Fibroblast of mammary gland (primary cell): ENCODE data around the gene NEDD4L.
"Not testable (repeated sequence)": the region's sequence is repeated elsewhere in the genome, so short reads cannot be mapped to it uniquely, and the experiment has no call there.

Experiments used
- DNase-seq: peaks from one replicate; pipeline ENCODE4 v3.0.0-alpha.2; 2010; ENCODE audit warnings: low read depth
- H3K4me3 ChIP-seq: 2 replicates; pipeline ENCODE4 v1.5.1; 2011; ENCODE audit warnings: low read depth, mild to moderate bottlenecking, low read length, moderate library complexity; ENCODE audit not compliant: control insufficient read depth
- TF ChIP-seq, protein P1 (sequence below): conservative IDR thresholded peaks from 2 replicates; pipeline ENCODE4 v1.5.1; 2011; ENCODE audit warnings: low read depth, low read length, inconsistent platforms; ENCODE audit not compliant: control insufficient read depth, insufficient read depth

Gene NEDD4L

DNA sequence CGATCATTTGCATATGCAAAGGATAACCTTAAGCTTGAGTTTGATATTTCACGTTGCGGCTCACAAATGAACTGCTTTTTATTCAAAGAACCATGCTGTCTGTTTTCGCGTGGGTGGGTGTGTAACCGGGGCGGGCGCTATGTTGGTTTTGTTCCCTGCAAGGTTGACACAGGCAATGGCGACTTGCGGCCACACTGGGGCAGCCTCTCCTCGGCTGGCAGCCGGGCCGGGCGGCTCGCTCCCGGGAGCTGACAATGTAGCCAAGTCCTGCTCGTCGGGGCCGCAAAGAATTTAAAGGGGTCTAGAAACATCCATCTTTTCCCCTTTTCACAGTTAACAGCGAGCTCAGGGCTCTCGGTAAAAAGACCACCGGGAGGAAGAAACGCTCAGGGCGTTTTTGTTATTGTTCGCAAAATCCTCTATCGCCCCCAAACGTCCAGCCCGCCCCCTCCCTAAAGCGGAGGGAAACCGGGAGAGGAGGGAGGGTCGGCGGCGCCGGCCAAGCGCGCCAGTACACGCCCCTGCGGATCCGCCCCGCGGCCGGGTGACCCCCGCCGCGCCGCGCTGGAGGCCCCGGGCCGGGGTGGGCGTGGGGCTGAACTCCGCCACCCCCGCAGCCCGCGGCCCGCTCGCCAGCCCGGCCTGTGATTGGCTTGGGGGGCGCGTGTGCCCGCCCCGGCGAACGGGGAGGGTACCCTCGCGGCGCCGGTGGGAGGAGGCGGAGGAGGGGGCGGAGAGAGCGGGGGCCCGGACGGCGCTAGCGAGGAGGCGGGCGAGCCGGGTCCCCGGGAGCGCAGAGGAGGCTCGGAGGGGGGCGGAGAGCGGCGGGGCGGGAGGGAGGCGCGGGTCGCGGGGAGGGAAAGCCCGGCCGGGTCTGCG, at the start of gene NEDD4L:
NEDD4L (plus strand) TSS at position 736 of the 879 bp plus-strand sequence. CDS start 435 bp downstream, outside the sequence.
- H3K4me3 ChIP-seq: peak within 1 kb of the TSS; percentile 64
- DNase-seq: peak; percentile 77
- TF ChIP-seq, protein P1, sequence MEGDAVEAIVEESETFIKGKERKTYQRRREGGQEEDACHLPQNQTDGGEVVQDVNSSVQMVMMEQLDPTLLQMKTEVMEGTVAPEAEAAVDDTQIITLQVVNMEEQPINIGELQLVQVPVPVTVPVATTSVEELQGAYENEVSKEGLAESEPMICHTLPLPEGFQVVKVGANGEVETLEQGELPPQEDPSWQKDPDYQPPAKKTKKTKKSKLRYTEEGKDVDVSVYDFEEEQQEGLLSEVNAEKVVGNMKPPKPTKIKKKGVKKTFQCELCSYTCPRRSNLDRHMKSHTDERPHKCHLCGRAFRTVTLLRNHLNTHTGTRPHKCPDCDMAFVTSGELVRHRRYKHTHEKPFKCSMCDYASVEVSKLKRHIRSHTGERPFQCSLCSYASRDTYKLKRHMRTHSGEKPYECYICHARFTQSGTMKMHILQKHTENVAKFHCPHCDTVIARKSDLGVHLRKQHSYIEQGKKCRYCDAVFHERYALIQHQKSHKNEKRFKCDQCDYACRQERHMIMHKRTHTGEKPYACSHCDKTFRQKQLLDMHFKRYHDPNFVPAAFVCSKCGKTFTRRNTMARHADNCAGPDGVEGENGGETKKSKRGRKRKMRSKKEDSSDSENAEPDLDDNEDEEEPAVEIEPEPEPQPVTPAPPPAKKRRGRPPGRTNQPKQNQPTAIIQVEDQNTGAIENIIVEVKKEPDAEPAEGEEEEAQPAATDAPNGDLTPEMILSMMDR: peak; percentile 73

DNA sequence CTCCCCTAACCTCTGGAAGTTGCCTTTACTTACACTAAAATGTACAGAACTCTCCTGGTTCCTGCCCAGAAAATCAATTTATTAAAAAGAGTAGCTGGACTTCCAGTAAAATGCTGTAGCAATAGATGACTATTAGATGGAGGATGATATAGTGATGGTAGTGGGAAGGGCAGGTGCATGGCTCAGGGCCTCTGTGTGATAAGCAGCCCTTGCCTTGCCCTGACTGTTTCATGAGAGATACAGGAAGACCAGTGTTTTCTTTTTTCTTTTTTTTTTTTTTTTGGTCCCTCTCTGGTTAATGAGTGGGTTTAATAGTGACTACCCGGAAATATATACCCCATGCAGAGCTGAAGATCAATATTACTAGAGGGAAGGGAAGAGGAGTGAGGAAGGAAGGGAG, 48.7 kb upstream of the NEDD4L start:
- TF ChIP-seq, protein P1: no peak
- H3K4me3 ChIP-seq: no peak overlapping the region
- DNase-seq: no peak

DNA sequence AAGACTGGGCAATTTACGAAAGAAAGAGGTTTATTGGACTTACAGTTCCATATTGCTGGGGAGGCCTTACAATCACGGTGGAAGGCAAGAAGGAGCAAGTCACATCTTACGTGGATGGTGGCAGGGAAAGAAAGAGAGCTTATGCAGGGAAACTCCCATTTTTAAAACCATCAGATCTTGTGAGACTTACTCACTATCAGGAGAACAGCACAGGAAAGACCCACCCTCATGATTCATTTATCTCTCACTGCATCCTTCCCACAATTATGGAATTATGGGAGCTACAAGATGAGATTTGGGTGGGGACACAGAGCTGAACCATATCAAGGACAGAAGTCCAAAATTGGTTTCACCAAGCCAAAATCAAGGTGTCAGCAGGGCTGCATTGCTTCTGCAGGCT, 47.1 kb upstream of the NEDD4L start:
- peak; percentile 10 for DNase-seq
- H3K4me3 ChIP-seq: not testable (repeated sequence)

DNA sequence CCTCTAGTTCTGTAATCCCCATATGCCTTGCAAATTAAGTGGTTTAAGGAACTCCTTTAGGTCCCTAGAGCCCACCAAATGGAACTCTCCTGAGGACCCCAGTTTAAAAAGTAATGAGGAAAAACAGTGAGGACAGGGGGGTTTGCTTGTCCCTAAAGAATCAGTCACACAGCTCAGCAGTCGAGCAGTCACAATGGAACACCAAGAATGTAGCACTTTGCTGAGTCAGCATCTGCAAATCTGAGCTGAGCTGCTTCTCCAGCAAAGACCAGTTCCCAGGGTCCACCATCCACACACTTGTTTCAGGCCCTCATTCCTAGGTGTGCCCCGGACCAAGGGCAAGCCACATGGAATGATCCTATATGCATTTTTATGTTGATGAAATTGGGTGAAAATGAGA, 46.2 kb upstream of the NEDD4L start:
- TF ChIP-seq, protein P1: no peak
- DNase-seq: no peak

DNA sequence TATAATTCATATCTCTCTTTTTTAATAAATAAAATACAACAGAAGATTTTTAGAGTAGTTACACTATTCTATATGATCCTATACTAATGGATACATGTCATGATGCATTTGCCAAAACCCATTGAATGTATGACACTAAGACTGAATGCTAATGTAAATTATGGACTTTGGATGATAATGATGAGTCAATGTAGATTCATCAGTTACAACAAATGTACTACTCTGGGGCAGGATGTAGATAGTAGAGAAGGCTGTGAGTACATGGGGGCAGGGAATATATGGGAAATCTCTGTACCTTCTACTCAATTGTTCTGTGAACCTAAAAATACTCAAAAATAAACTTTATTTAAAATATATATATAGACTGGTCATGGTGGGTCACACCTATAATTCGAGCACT, 45.6 kb upstream of the NEDD4L start:
- TF ChIP-seq, protein P1: no peak
- peak; percentile 66 for DNase-seq
- H3K4me3 ChIP-seq: no peak overlapping the region

More for the DNA sequence above, 46.2 kb upstream of the NEDD4L start:
- no peak overlapping the region for H3K4me3 ChIP-seq

DNA sequence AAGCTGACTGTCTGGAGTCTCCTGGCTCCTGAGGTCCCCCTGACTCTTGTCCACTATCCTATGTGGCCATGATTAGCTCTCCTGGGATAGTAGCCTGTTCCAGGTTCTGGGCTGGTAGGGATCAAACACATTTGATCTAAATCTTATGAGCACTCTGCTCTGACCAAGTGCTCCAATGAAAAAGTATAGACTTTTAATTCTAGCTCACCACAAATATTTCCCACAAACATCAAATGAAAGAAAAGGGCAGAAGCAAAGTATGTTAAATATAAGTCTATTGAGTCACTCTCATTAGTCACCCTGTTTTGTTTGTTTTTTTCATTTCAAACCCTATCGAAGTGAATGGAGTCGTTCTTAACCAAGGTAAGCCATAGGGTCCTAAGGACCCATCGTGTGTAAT, 39.7 kb upstream of the NEDD4L start:
- no peak overlapping the region for H3K4me3 ChIP-seq
- peak; percentile 83 for DNase-seq
- TF ChIP-seq, protein P1: no peak

DNA sequence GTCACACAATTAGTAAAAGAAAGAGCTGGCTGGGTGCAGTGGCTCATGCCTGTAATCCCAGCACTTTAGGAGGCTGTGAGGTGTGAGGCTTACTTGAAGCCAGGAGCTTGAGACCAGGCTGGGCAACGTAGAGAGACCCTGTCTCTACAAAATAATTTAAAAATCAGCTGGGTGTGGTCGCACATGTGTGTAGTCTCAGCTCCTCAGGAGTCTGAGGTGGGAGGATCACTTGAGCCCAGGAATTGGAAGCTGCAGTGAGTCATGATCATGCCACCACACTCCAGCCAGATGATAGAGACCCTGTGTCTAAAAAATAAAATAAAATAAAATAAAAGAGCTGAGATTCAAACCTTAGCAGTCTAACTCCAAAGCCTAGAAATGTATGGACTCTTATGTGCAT, 39.0 kb upstream of the NEDD4L start:
- H3K4me3 ChIP-seq: no peak overlapping the region
- TF ChIP-seq, protein P1: no peak
- DNase-seq: peak; percentile 77
